Peyer's patch (tissue), 4 donors: ENCODE results near the gene CCDC154. TPM values are rescaled to one million over a fixed set of nuclear protein-coding genes. Genes with fewer than 3 reads are reported as not detected.

Experiments used
- DNase-seq, 3 donors: peaks; one replicate each; pipeline ENCODE4 v3.0.0-alpha.2; 2017 to 2019
- H3K27ac ChIP-seq, 4 donors: fragments of 200-600 bp; sonication (generic); one replicate each; pipeline ENCODE4 v1.5.1; 2016 to 2019
- H3K27me3 ChIP-seq, 2 donors: fragments of 200-600 bp; sonication (generic); one replicate each; pipeline ENCODE4 v1.5.1; 2019
- H3K36me3 ChIP-seq, 3 donors: fragments of 200-600 bp; sonication (generic); one replicate each; pipeline ENCODE4 v1.5.1; 2016 to 2019
- H3K4me1 ChIP-seq, 4 donors: fragments of 200-600 bp; sonication (generic); one replicate each; pipeline ENCODE4 v1.5.1; 2016 to 2019
- H3K4me3 ChIP-seq, 4 donors: fragments of 200-600 bp; sonication (generic); 1 replicate in 3 of 4; 2 replicates in 1 of 4; pipeline ENCODE4 v1.5.1; 2016 to 2019; ENCODE audit warnings: mild to moderate bottlenecking in 1 of 4
- H3K9me3 ChIP-seq, 4 donors: fragments of 200-600 bp; sonication (generic); one replicate each; pipeline ENCODE4 v1.5.1; 2016 to 2019; ENCODE audit warnings: mild to moderate bottlenecking in 1 of 4
- POLR2A ChIP-seq, 2 donors: fragments of 450-650 bp; IDR thresholded peaks; one replicate each; pipeline ENCODE4 v1.5.1; 2017; ENCODE audit warnings: antibody characterized with exemption in 2 of 2, mild to moderate bottlenecking in 2 of 2, moderate library complexity in 2 of 2
- total RNA-seq, 4 donors: library from RNA; depleted of rRNA; stranded (reverse); fragments of >200 nt; gene quantifications; one replicate each; pipeline ENCODE4 v1.1.0, GENCODE V29; 2016
- TF ChIP-seq, protein P1 (sequence below), 6 experiments: fragments of 450-650 bp in 4 of 6; fragments of 200-600 bp in 2 of 6; sonication (generic) in 1 of 6; IDR thresholded peaks; one replicate each; pipeline ENCODE4 v1.5.1; 2017 to 2019; ENCODE audit warnings: antibody characterized with exemption in 6 of 6, mild to moderate bottlenecking in 3 of 6, moderate library complexity in 1 of 6

CCDC154 gene
- total RNA-seq, 4 donors from 2014 or later = 0.47 to 23.1 (median 0.73) TPM

DNA sequence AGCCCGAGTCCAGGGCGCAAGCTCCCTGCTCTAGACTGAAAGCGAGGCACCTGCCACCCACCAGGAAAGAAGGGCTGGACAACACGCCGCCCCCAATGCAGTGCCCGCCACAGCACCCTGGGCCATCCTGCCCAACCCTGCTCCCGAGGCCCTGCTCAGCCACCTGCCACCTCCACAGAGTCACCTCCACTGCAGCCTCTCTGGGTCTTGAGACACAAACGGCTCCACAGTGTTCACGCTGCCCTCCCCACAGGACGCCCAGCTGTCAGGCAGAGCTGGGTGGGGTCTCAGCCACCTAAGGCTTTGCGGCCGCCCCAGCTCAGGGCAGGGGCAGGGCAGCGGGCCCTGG lies 21.2 kb upstream of the CCDC154 start:
- TF ChIP-seq POLR2A (IDR thresholded peaks at IDR 0.05) = no peak
- TF ChIP-seq, protein P1, sequence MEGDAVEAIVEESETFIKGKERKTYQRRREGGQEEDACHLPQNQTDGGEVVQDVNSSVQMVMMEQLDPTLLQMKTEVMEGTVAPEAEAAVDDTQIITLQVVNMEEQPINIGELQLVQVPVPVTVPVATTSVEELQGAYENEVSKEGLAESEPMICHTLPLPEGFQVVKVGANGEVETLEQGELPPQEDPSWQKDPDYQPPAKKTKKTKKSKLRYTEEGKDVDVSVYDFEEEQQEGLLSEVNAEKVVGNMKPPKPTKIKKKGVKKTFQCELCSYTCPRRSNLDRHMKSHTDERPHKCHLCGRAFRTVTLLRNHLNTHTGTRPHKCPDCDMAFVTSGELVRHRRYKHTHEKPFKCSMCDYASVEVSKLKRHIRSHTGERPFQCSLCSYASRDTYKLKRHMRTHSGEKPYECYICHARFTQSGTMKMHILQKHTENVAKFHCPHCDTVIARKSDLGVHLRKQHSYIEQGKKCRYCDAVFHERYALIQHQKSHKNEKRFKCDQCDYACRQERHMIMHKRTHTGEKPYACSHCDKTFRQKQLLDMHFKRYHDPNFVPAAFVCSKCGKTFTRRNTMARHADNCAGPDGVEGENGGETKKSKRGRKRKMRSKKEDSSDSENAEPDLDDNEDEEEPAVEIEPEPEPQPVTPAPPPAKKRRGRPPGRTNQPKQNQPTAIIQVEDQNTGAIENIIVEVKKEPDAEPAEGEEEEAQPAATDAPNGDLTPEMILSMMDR (IDR thresholded peaks at IDR 0.05) = no peak
- Histone ChIP-seq H3K9me3 (no peaks in the 10 kb centered on the region), H3K4me1 (peaks cover 0 to 9% (median 0%) of the 10 kb centered on the region in 4 donors), H3K27ac (no peak overlapping the region), H3K27me3 (no peaks in the 10 kb centered on the region), H3K36me3 (peaks cover 0 to 22% (median 0%) of the 10 kb centered on the region in 3 donors), H3K4me3 (no peak overlapping the region)
- DNase-seq = no peak

DNA sequence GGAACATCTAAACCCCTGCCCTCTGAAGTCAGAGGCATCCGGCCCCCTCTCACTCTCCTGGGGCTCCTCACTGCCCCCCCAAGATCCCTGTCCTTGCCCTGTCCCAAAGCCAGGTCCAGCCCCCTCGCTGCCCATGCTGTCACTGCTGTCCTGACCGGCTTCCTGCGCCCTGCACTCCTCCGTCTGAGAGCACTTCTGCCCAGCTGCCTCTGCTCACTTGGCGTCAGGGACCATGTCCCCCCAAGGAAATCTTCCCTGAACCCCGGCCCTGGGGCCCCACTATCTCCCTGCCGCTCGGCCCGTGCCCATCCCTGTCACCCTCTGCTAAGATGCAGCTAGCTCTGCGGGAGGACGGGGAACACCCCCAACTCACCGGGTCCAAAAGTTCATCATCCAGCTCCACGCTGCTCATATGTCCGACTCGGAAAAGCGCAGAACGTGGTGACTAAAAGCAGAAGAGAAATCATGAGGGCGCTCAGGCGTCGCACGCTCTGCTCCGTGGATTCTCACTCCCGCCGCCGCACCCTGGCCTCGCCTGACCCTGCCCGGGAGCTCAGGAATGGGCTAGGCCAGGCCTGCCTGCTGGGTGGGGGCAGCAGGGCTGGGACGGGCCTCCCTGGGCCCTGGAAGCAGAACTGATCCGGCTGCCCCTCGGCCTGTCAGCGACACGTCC lies 20.7 kb upstream of the CCDC154 start:
- DNase-seq = no peak
- Histone ChIP-seq H3K4me3 (no peak overlapping the region), H3K4me1 (peaks cover 0 to 4% (median 0%) of the 10 kb centered on the region in 4 donors), H3K27me3 (no peaks in the 10 kb centered on the region), H3K27ac (no peak overlapping the region), H3K9me3 (no peaks in the 10 kb centered on the region), H3K36me3 (peaks cover 0 to 27% (median 0%) of the 10 kb centered on the region in 3 donors)
- no peak for TF ChIP-seq POLR2A (IDR thresholded peaks at IDR 0.05)
- TF ChIP-seq, protein P1 (IDR thresholded peaks at IDR 0.05) = no peak

DNA sequence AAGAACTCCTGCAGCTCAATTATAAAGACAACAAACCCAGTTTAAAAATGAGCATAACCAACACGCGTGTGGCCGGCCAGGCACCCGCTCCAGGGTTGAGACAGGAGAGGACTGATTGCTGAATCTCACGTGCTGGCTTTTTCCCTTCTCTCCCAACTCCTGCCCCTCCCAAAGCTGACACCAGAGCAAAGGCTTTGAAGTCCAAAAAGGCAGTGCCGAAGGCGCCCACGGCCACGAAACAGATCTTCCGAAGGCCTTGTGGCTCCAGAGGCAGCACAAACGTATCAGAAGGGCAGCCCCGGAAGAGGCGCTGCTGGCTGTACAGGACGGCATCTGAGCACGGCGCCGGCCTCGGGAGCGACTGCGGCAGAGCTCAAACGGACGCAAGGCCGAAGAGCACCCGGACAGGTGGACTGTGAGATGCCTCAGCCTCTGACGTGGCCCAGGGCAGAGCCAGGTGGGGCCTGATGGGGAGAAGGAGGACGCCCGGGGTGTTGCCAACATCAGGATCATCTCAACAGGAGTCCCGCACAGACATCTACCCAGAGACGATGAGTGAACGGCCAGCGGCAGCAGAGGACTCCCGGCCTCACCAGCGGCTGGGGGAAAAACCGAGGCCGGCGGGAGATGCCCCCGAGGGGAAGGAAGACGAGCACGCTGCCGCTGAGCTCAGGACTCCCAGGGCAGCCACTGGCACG lies 20.0 kb upstream of the CCDC154 start:
- H3K36me3 ChIP-seq = peaks cover 0 to 31% (median 0%) of the 10 kb centered on the region in 3 donors
- H3K4me1 ChIP-seq = no peaks in the 10 kb centered on the region
- no peaks in the 10 kb centered on the region for H3K27me3 ChIP-seq
- H3K9me3 ChIP-seq = no peaks in the 10 kb centered on the region
- TF ChIP-seq, protein P1 (IDR thresholded peaks at IDR 0.05) = no peak
- TF ChIP-seq POLR2A (IDR thresholded peaks at IDR 0.05) = no peak
- H3K4me3 ChIP-seq = no peak overlapping the region
- H3K27ac ChIP-seq = no peak overlapping the region
- DNase-seq = no peak

DNA sequence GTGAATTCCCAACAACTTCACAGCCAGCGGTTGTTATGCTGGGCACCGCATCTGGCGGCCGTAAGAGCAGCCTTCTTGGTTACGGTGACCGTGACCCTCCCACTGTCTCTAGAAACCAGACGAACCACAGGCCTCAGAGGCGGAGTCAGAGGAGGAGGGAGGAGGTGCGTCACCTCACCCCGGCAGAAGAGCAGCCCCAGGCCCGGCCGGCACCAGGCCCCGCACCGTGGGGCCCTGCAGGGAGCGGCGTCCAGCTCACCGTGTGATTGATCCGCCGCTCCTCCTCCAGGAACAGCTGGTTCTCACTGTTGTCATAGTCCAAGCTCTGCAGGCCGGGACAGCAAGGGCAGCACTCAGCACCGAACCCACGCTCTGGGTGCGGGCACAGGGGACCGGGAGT lies 16.8 kb upstream of the CCDC154 start:
- peaks cover 0 to 8% (median 2%) of the 10 kb centered on the region in 4 donors for H3K4me1 ChIP-seq
- DNase-seq = no peak
- peaks cover 0 to 58% (median 0%) of the 10 kb centered on the region in 3 donors for H3K36me3 ChIP-seq
- TF ChIP-seq, protein P1 (IDR thresholded peaks at IDR 0.05) = no peak
- no peak for TF ChIP-seq POLR2A (IDR thresholded peaks at IDR 0.05)
- no peaks in the 10 kb centered on the region for H3K9me3 ChIP-seq
- no peak overlapping the region for H3K4me3 ChIP-seq
- no peaks in the 10 kb centered on the region for H3K27me3 ChIP-seq
- H3K27ac ChIP-seq = peak overlapping the region in 1 of 4 donors; percentile 17

DNA sequence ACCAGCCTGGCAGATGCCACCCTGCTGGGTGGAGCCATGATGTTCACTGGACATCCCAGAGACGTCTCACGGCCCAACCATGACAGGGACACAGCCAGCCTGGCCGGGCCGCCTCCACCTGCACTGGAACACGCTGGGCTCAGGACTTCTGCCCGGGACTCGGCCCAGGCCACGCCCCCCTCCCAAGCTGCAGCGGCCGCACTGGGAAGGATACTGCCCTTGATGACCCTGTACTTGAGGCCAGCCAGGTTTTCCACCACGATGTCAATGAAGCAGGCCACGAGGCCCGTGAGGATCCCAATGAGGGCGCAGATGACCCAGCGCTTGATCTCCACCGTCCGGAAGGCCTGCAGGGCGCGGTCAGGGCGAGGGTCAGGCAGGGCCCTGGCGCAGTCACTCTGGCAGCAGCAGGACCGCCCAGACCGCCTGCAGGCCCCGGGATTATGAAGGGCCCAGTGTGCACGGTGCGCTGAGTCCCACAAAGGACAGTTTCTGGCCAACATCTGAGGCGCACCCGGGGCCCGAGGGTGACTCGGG lies 16.3 kb upstream of the CCDC154 start:
- Histone ChIP-seq H3K4me3 (no peak overlapping the region), H3K27ac (no peak overlapping the region), H3K9me3 (no peaks in the 10 kb centered on the region), H3K4me1 (peaks cover 0 to 8% (median 2%) of the 10 kb centered on the region in 4 donors), H3K27me3 (no peaks in the 10 kb centered on the region), H3K36me3 (peaks cover 0 to 62% (median 0%) of the 10 kb centered on the region in 3 donors)
- no peak for DNase-seq
- no peak for TF ChIP-seq POLR2A (IDR thresholded peaks at IDR 0.05)
- TF ChIP-seq, protein P1 (IDR thresholded peaks at IDR 0.05) = no peak
